Lower lobe of right lung (tissue), 2 donors: ENCODE results near the gene GDAP1L1. TPM values are rescaled to one million over a fixed set of nuclear protein-coding genes. Genes with fewer than 3 reads are reported as not detected.
"Not testable (repeated sequence)": the region's sequence is repeated elsewhere in the genome, so short reads cannot be mapped to it uniquely, and the experiment has no call there.

Experiments
- ATAC-seq, 2 donors: fragments of 200-7000 bp; cut with Tn5 transposase; one replicate each; pipeline ENCODE4 v1.9.1; 2020 to 2022; ENCODE audit warnings: mild to moderate bottlenecking in 2 of 2, moderate library complexity in 2 of 2
- DNase-seq: peaks from one replicate; pipeline ENCODE4 v3.0.0-alpha.2; 2020
- H3K27ac ChIP-seq: fragments of 200-600 bp; one replicate; pipeline ENCODE4 v1.8.0; 2022
- H3K27me3 ChIP-seq: fragments of 200-600 bp; one replicate; pipeline ENCODE4 v1.8.0; 2022; ENCODE audit warnings: low read depth
- H3K36me3 ChIP-seq: fragments of 200-600 bp; one replicate; pipeline ENCODE4 v1.8.0; 2022; ENCODE audit warnings: mild to moderate bottlenecking
- H3K4me1 ChIP-seq: fragments of 200-600 bp; one replicate; pipeline ENCODE4 v1.8.0; 2022
- H3K4me3 ChIP-seq: fragments of 200-600 bp; one replicate; pipeline ENCODE4 v1.8.0; 2022; ENCODE audit warnings: mild to moderate bottlenecking
- H3K9me3 ChIP-seq: fragments of 200-600 bp; one replicate; pipeline ENCODE4 v1.8.0; 2022
- CTCF ChIP-seq: fragments of 200-600 bp; IDR thresholded peaks from one replicate; pipeline ENCODE4 v1.8.0; 2022; ENCODE audit warnings: antibody characterized with exemption, mild to moderate bottlenecking
- intact Hi-C: fragments of 100-400 bp; cut with DNase I; formaldehyde crosslinking; loops from one replicate; pipeline ENCODE4 v1.11.0; 2022
- total RNA-seq: library from RNA; stranded (reverse); fragmentation: NEBNext Ultra II Directional; extraction: Animal tissue kit (Norgen Biotek cat#: 25700); gene quantifications from one replicate; pipeline ENCODE4 v1.2.1, GENCODE V29; 2021
- donor health status: DM: no; HTN: yes; CAD: no; lungs with severe emphysema.

The GDAP1L1 gene
- total RNA-seq, 1 donor from 2014 or later = not detected

- Histone ChIP-seq H3K4me3 (no peak overlapping the region), H3K36me3 (peaks cover 3% of the 10 kb centered on the region), H3K27ac (no peak overlapping the region), H3K27me3 (no peaks in the 10 kb centered on the region), H3K9me3 (no peaks in the 10 kb centered on the region), H3K4me1 (no peaks in the 10 kb centered on the region)
- DNase-seq = no peak
- TF ChIP-seq CTCF = no peak
- ATAC-seq = no peak
- intact Hi-C loops = no loop called here
Observed at GRCh38 chr20:44287272-44288097, 40.4 kb downstream of the GDAP1L1 start.

- Histone ChIP-seq H3K36me3 (peaks cover 3% of the 10 kb centered on the region), H3K9me3 (no peaks in the 10 kb centered on the region), H3K27me3 (no peaks in the 10 kb centered on the region), H3K4me1 (no peaks in the 10 kb centered on the region), H3K27ac (no peak overlapping the region), H3K4me3 (no peak overlapping the region)
- intact Hi-C loops = no loop called here
- DNase-seq (no peak), ATAC-seq (no peak)
- TF ChIP-seq CTCF = no peak
Observed at GRCh38 chr20:44288252-44288651, 41.1 kb downstream of the GDAP1L1 start.

GRCh38 chr20:44291754-44292153 lies 44.6 kb downstream of the GDAP1L1 start:
- Histone ChIP-seq H3K4me3 (no peak overlapping the region), H3K27ac (no peak overlapping the region), H3K9me3 (no peaks in the 10 kb centered on the region), H3K27me3 (no peaks in the 10 kb centered on the region), H3K4me1 (peaks cover 6% of the 10 kb centered on the region), H3K36me3 (peaks cover 3% of the 10 kb centered on the region)
- intact Hi-C loops = no loop called here
- DNase-seq (no peak), ATAC-seq (no peak)
- TF ChIP-seq CTCF = no peak

- Histone ChIP-seq H3K36me3 (no peaks in the 10 kb centered on the region), H3K9me3 (no peaks in the 10 kb centered on the region), H3K27me3 (no peaks in the 10 kb centered on the region), H3K27ac (no peak overlapping the region), H3K4me3 (no peak overlapping the region), H3K4me1 (peaks cover 6% of the 10 kb centered on the region)
- intact Hi-C loops = no loop called here
- TF ChIP-seq CTCF = no peak
- DNase-seq (peak; percentile 77), ATAC-seq (peak; percentile 77 to 93)
Observed at GRCh38 chr20:44296011-44296410, 48.9 kb downstream of the GDAP1L1 start.

GRCh38 chr20:44297721-44298120 lies 50.6 kb downstream of the GDAP1L1 start:
- Histone ChIP-seq H3K36me3 (no peaks in the 10 kb centered on the region), H3K27me3 (no peaks in the 10 kb centered on the region), H3K4me1 (peaks cover 6% of the 10 kb centered on the region), H3K9me3 (no peaks in the 10 kb centered on the region), H3K4me3 (no peak overlapping the region), H3K27ac (no peak overlapping the region)
- no peak for ATAC-seq
- no peak for TF ChIP-seq CTCF
- intact Hi-C loops = no loop called here
- no peak for DNase-seq

- H3K36me3 ChIP-seq, H3K27ac ChIP-seq, H3K27me3 ChIP-seq, intact Hi-C loops, DNase-seq, H3K4me3 ChIP-seq, ATAC-seq, H3K9me3 ChIP-seq, H3K4me1 ChIP-seq: not testable (repeated sequence)
Observed at GRCh38 chr20:44299011-44299535, 52.0 kb downstream of the GDAP1L1 start.
